ENCODE measurements around the gene ABL1.
"Not testable (repeated sequence)": the region's sequence is repeated elsewhere in the genome, so short reads cannot be mapped to it uniquely, and the experiment has no call there.

ABL1 gene

GRCh38 chr9:130825809-130826208 is 9.2 kb upstream of the ABL1 start:
- no peak for DNase-seq

GRCh38 chr9:130829762-130830161 is 5.3 kb upstream of the ABL1 start:
- no peak for DNase-seq

DNA sequence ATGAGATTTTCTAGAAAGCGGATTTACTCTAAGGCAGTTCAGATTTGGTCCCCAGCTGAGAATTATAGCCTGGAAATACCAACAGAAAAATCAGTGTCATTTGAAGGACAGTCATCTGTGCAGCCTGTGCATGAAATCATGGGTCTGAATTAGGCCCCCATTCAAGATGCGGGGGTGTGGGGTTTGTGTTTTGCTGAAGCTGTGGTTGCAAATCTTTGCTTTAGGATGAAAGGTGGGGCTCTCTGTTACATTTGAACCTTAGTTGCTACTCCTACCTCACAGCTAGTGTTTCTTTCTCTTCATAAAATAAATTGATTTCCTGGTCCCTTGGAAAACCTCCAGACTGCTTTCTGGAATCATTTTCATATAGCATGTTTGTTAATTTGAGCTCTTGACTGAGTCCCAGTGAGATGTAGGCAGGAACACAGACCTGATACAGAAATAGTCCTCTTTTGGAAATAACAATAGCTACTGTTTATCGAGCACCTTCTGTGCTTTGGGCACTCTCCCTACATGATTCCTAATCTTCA is 4.8 kb upstream of the ABL1 start:
- no peak for DNase-seq

- DNase-seq, result no peak
These were observed 4.0 kb upstream of the ABL1 start for GRCh38 chr9:130831077-130831476.

GRCh38 chr9:130833031-130833990 is 1.7 kb upstream of the ABL1 start:
- DNase-seq, result no peak

GRCh38 chr9:130835441-130836298 is 616 bp downstream of the ABL1 start:
- DNase-seq, result peak in 1 of 2 experiments; percentile 51

- peak in 1 of 2 experiments; percentile 9 for DNase-seq
These were observed 2.0 kb downstream of the ABL1 start for GRCh38 chr9:130837002-130837511.

DNA sequence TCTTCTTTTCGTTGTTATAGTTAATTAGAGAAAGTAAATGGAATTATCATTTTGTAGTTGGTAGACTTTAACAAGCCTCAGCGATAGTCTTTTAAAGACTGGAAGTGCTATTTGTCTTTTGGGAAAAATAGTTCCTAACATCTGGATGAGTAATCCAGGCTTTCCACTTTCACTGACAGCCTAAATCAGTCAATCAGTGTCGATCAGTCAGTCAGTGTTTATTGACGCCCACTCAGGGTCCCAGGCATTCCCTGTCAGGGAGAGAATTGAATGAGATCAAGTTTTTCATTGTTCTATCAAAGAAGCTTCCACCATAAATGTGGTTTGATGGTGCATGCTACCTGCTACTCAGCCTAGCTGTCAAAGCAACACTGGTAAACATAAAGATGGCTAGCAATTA is 2.6 kb downstream of the ABL1 start:
- no peak for DNase-seq

- no peak for DNase-seq
These were observed 4.4 kb downstream of the ABL1 start for GRCh38 chr9:130839132-130840111.

- DNase-seq, result no peak
These were observed 7.5 kb downstream of the ABL1 start for GRCh38 chr9:130842545-130842944.

DNA sequence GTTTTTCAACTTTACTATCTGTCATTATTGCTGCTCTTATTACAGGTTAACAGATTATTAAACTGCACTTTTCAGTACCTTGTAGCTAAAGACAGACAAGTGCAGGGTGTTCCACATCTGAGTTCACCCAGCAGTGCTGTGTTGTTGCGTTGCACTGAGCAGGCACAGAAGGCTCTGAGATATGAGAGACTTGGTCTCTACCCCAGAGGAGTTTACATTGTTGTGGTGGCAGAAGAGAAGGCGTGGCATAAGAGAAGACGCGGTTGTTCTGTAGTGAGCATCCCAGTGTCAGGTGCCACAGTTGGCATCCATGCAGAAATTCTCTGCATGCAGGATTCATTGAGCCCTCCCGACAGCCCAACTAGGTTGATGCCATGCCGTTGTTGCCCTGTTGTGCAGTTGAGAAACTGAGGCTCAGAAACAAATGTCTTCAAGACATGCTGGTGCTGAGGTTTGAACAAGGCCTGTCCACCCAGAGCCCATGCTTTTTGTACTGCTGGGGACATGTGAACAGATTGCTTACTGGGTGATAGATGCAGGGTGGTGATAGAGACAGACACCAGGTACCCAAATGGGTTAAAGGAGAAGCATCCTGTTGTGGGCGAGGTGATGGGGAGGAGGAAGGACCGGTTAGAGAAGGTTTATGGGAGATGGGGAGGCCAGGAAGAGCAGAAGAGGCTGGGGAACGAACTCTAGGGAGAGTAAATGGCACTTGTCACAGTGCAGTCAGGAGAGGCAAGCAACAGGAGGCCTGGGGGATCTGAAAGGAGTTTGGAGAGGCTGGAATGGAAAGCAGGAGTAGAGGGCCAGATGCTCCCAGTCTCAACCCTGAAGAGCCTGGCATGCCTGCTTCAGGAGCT is 8.2 kb downstream of the ABL1 start:
- no peak for DNase-seq

- no peak for DNase-seq
These were observed 9.0 kb downstream of the ABL1 start for GRCh38 chr9:130844044-130844451.

GRCh38 chr9:130845254-130845653 is 10.2 kb downstream of the ABL1 start:
- no peak for DNase-seq

DNA sequence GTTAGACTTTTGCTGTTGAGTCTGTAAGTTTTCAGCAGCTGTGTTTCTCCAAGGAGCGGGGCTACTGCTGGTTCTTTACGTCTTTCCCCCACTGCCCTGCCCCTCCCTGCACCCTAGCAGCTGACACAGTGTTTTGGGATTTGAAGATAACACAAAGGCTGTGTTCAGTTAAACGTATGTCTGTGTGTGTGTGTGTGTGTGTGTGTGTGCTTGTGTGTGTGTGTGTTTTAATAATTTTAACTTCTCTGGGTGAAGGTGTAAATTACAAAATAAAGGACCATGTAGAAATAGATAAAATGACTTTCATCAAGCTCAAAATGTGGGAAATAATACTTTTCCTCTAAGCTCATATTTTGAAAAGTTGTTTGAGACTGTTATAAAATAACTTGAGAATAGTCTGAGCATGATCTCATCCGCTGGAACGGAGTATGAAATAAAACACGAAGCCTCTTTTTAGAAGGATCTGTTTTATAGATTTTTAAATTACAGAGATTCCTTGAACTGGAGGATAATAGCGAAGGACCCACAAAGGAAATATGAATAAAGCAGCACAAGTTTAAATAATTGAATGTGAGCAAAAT is 10.9 kb downstream of the ABL1 start:
- no peak for DNase-seq

- DNase-seq, result no peak
These were observed 11.6 kb downstream of the ABL1 start for GRCh38 chr9:130846487-130847305.

GRCh38 chr9:130847306-130848217 is 12.5 kb downstream of the ABL1 start:
- no peak for DNase-seq

- DNase-seq, result not testable (repeated sequence)
These were observed 13.5 kb downstream of the ABL1 start for GRCh38 chr9:130848514-130848913.

DNA sequence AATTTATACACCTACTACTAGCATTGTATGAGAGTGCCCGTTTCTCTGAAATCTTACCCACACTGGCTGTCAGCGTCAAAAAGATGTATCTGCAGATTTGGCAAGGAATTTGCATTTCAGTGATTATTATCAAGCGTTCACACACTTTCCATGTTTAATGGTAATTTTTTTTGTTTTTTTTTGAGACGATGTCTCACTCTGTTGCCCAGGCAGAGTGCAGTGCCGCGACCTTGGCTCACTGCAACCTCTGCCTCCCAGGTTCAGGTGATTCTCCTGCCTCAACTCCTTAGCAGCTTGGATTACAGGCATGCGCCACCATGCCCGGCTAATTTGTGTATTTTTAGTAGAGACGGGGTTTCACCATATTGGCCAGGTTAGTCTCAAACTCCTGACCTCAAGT is 14.3 kb downstream of the ABL1 start:
- no peak for DNase-seq

DNA sequence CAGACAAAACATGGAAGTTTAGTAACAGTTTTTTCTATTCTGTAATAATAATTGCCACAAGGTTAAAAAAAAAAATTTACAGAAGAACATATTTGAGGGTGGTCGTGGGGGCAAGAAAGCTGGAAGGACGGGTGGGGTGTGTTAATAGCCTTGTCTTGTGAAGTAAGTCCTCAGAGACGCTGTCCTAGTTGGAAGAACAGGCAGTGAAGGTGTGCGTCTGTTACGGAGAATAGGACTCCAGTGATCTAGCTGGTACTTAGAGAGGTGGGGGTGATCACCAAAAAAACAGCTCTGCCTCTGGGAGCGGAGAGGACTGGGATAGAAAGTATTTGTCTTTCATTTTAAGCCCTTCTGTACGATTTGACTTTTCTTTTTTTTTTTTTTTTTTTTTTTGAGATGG is 17.7 kb downstream of the ABL1 start:
- no peak for DNase-seq

Measured in NCI-H526 (cell line).